Keratinocyte (primary cell): Measurements from ENCODE around the gene KRT31. TPM values are rescaled to one million over a fixed set of nuclear protein-coding genes. Genes with fewer than 3 reads are reported as not detected.

Experiments used
- DNase-seq: peaks from one replicate; pipeline ENCODE4 v3.0.0-alpha.2; 2011; ENCODE audit warnings: low read depth, missing footprints, low spot score
- FAIRE-seq: peaks from 2 replicates; lab custom pipeline; 2011; peaks lifted over from hg19 to GRCh38; lab: Jason Lieb, UNC
- H2AFZ ChIP-seq: 2 replicates; pipeline ENCODE4 v1.6.0; 2012; ENCODE audit warnings: low read length, control low read depth, inconsistent platforms; ENCODE audit not compliant: control insufficient read depth
- H3K27ac ChIP-seq: 2 replicates; pipeline ENCODE4 v1.5.1; 2011; ENCODE audit warnings: low read length; ENCODE audit not compliant: control insufficient read depth, insufficient read depth
- H3K27me3 ChIP-seq: 3 replicates; pipeline ENCODE4 v1.6.0; 2011; ENCODE audit warnings: low read length; ENCODE audit not compliant: control insufficient read depth, insufficient read depth; ENCODE audit errors: extremely low read depth
- H3K36me3 ChIP-seq, 2 experiments: 2 replicates in 1 of 2; 3 replicates in 1 of 2; pipeline ENCODE4 v1.5.1; 2011; ENCODE audit warnings: low read length in 2 of 2, mild to moderate bottlenecking in 1 of 2; ENCODE audit not compliant: control insufficient read depth in 2 of 2, insufficient read depth in 2 of 2; ENCODE audit errors: extremely low read depth in 1 of 2
- H3K4me1 ChIP-seq: 3 replicates; pipeline ENCODE4 v1.5.1; 2011; ENCODE audit warnings: low read length; ENCODE audit not compliant: control insufficient read depth, insufficient read depth; ENCODE audit errors: extremely low read depth
- H3K4me2 ChIP-seq: 3 replicates; pipeline ENCODE4 v1.6.0; 2011; ENCODE audit warnings: low read depth, low read length; ENCODE audit not compliant: control insufficient read depth, insufficient read depth; ENCODE audit errors: extremely low read depth
- H3K4me3 ChIP-seq, 3 experiments: fragments of 200-600 bp in 1 of 3; sonication (generic) in 1 of 3; 2 replicates in 2 of 3; 3 replicates in 1 of 3; pipeline ENCODE4 v1.5.1; 2011 to 2016; ENCODE audit warnings: low read length in 3 of 3, mild to moderate bottlenecking in 3 of 3, control low read depth in 2 of 3, inconsistent platforms in 1 of 3, low read depth in 1 of 3, mixed read lengths in 1 of 3, mixed run types in 1 of 3, moderate library complexity in 1 of 3; ENCODE audit not compliant: control insufficient read depth in 2 of 3, insufficient read depth in 2 of 3; ENCODE audit errors: extremely low read depth in 1 of 3
- H3K79me2 ChIP-seq: 2 replicates; pipeline ENCODE4 v1.6.0; 2012; ENCODE audit warnings: low read length; ENCODE audit not compliant: control insufficient read depth, insufficient read depth
- H3K9ac ChIP-seq: 3 replicates; pipeline ENCODE4 v1.6.0; 2011; ENCODE audit warnings: low read length; ENCODE audit not compliant: control insufficient read depth, insufficient read depth; ENCODE audit errors: extremely low read depth
- H3K9me1 ChIP-seq: 3 replicates; pipeline ENCODE4 v1.6.0; 2011; ENCODE audit warnings: low read length; ENCODE audit not compliant: control insufficient read depth, insufficient read depth; ENCODE audit errors: extremely low read depth
- H3K9me3 ChIP-seq: 2 replicates; pipeline ENCODE4 v1.5.1; 2012; ENCODE audit warnings: low read depth, low read length; ENCODE audit not compliant: control insufficient read depth
- H4K20me1 ChIP-seq: 3 replicates; pipeline ENCODE4 v1.6.0; 2011; ENCODE audit warnings: low read length; ENCODE audit not compliant: control insufficient read depth, insufficient read depth; ENCODE audit errors: extremely low read depth
- CTCF ChIP-seq, 3 experiments: IDR thresholded peaks in 1 of 3; conservative IDR thresholded peaks in 1 of 3; optimal IDR thresholded peaks in 1 of 3; 2 replicates in 2 of 3; 3 replicates in 1 of 3; pipeline versions ENCODE3 to v1.5.1; 2011; ENCODE audit warnings: low read length in 3 of 3, mild to moderate bottlenecking in 3 of 3, moderate library complexity in 2 of 3, control low read depth in 1 of 3, inconsistent platforms in 1 of 3; ENCODE audit not compliant: insufficient read depth in 2 of 3; ENCODE audit errors: extremely low read depth in 1 of 3
- EZH2 ChIP-seq: IDR thresholded peaks from one replicate; pipeline ENCODE4 v1.6.1; 2012; ENCODE audit warnings: inconsistent platforms, mild to moderate bottlenecking, low read length, moderate library complexity
- dilution Hi-C: fragments of 300-500 bp; cut with MboI; formaldehyde crosslinking; loops from one replicate; pipeline ENCODE4 v1.7.0; 2020; ENCODE audit warnings: low sequenced_read_pairs; ENCODE audit not compliant: extremely low pct_ligation_motif_present
- polyA plus RNA-seq, 5 experiments: library from polyadenylated mRNA; depleted of rRNA in 3 of 5; stranded (reverse) in 3 of 5; stranded (forward) in 1 of 5; unstranded in 1 of 5; fragments of >200 nt; gene quantifications; 1 replicate in 1 of 5; 2 replicates in 3 of 5; 3 replicates in 1 of 5; pipeline versions ENCODE4 v1.2.1 to v1.2.3, GENCODE V29; 2011 to 2012; ENCODE audit warnings: missing spikeins in 2 of 5, low read depth in 1 of 5, low replicate concordance in 1 of 5

Gene KRT31
- polyA plus RNA-seq, 1 donor (not counting 4 experiments of a cell fraction or from before 2014, with no cell fraction given), result 24.9 TPM

- no peaks in the 10 kb centered on the region for H3K9me3 ChIP-seq
- H3K27me3 ChIP-seq, result no peaks in the 10 kb centered on the region
- no peak overlapping the region for H3K4me3 ChIP-seq
- no peaks in the 10 kb centered on the region for H3K36me3 ChIP-seq
- H3K79me2 ChIP-seq, result peaks cover 5% of the 10 kb centered on the region
- H3K4me1 ChIP-seq, result peaks cover 36% of the 10 kb centered on the region
- H4K20me1 ChIP-seq, result no peaks in the 10 kb centered on the region
- DNase-seq (no peak), FAIRE-seq (peak; percentile 76)
- H3K27ac ChIP-seq, result no peak overlapping the region
- H2AFZ ChIP-seq, result no peak overlapping the region
- peak overlapping the region; percentile 2 for H3K9ac ChIP-seq
- TF ChIP-seq EZH2 (no peak), CTCF (optimal IDR thresholded peaks at IDR 0.05 in 1 of 3, IDR thresholded peaks at IDR 0.05 in 1 of 3, conservative IDR thresholded peaks at IDR 0.05 in 1 of 3; ENCODE audit: extremely low read depth in 1 of 3, insufficient read depth in 2 of 3, low read length in 3 of 3) (no peak)
- no peak overlapping the region for H3K4me2 ChIP-seq
- dilution Hi-C loops, result no loop called here
- no peaks in the 10 kb centered on the region for H3K9me1 ChIP-seq
Observed at GRCh38 chr17:41402161-41402560, 4.8 kb upstream of the KRT31 start.

GRCh38 chr17:41396340-41396739 is 1.1 kb downstream of the KRT31 start:
- no peaks in the 10 kb centered on the region for H3K27me3 ChIP-seq
- H3K9me3 ChIP-seq, result no peaks in the 10 kb centered on the region
- H3K4me3 ChIP-seq, result peak overlapping the region; percentile 39 to 49 (median 48)
- H2AFZ ChIP-seq, result no peak overlapping the region
- no peaks in the 10 kb centered on the region for H3K9me1 ChIP-seq
- H4K20me1 ChIP-seq, result no peaks in the 10 kb centered on the region
- FAIRE-seq (no peak), DNase-seq (no peak)
- H3K27ac ChIP-seq, result peak overlapping the region; percentile 95
- H3K79me2 ChIP-seq, result peaks cover 11% of the 10 kb centered on the region
- TF ChIP-seq CTCF (optimal IDR thresholded peaks at IDR 0.05 in 1 of 3, IDR thresholded peaks at IDR 0.05 in 1 of 3, conservative IDR thresholded peaks at IDR 0.05 in 1 of 3; ENCODE audit: extremely low read depth in 1 of 3, insufficient read depth in 2 of 3, low read length in 3 of 3) (no peak), EZH2 (no peak)
- peak overlapping the region; percentile 73 for H3K4me2 ChIP-seq
- H3K4me1 ChIP-seq, result peaks cover 59% of the 10 kb centered on the region
- H3K36me3 ChIP-seq, result peaks cover 0 to 1% of the 10 kb centered on the region in 2 experiments
- dilution Hi-C loops, result no loop called here
- H3K9ac ChIP-seq, result peak overlapping the region; percentile 51
